Keratinocyte (primary cell): ENCODE measurements around the gene RPL29. TPM values are rescaled to one million over a fixed set of nuclear protein-coding genes. Genes with fewer than 3 reads are reported as not detected.
A peak's percentile ranks its signal among the peaks of the same experiment; 100 is the strongest.

Experiments used
- DNase-seq: peaks from one replicate; pipeline ENCODE4 v3.0.0-alpha.2; 2011; ENCODE audit warnings: low read depth, missing footprints, low spot score
- FAIRE-seq: peaks from 2 replicates; lab custom pipeline; 2011; peaks lifted over from hg19 to GRCh38; lab: Jason Lieb, UNC
- H2AFZ ChIP-seq: 2 replicates; pipeline ENCODE4 v1.6.0; 2012; ENCODE audit warnings: low read length, control low read depth, inconsistent platforms; ENCODE audit not compliant: control insufficient read depth
- H3K27ac ChIP-seq: 2 replicates; pipeline ENCODE4 v1.5.1; 2011; ENCODE audit warnings: low read length; ENCODE audit not compliant: control insufficient read depth, insufficient read depth
- H3K27me3 ChIP-seq: 3 replicates; pipeline ENCODE4 v1.6.0; 2011; ENCODE audit warnings: low read length; ENCODE audit not compliant: control insufficient read depth, insufficient read depth; ENCODE audit errors: extremely low read depth
- H3K36me3 ChIP-seq, 2 experiments: 2 replicates in 1 of 2; 3 replicates in 1 of 2; pipeline ENCODE4 v1.5.1; 2011; ENCODE audit warnings: low read length in 2 of 2, mild to moderate bottlenecking in 1 of 2; ENCODE audit not compliant: control insufficient read depth in 2 of 2, insufficient read depth in 2 of 2; ENCODE audit errors: extremely low read depth in 1 of 2
- H3K4me1 ChIP-seq: 3 replicates; pipeline ENCODE4 v1.5.1; 2011; ENCODE audit warnings: low read length; ENCODE audit not compliant: control insufficient read depth, insufficient read depth; ENCODE audit errors: extremely low read depth
- H3K4me2 ChIP-seq: 3 replicates; pipeline ENCODE4 v1.6.0; 2011; ENCODE audit warnings: low read depth, low read length; ENCODE audit not compliant: control insufficient read depth, insufficient read depth; ENCODE audit errors: extremely low read depth
- H3K4me3 ChIP-seq, 3 experiments: fragments of 200-600 bp in 1 of 3; sonication (generic) in 1 of 3; 2 replicates in 2 of 3; 3 replicates in 1 of 3; pipeline ENCODE4 v1.5.1; 2011 to 2016; ENCODE audit warnings: low read length in 3 of 3, mild to moderate bottlenecking in 3 of 3, control low read depth in 2 of 3, inconsistent platforms in 1 of 3, low read depth in 1 of 3, mixed read lengths in 1 of 3, mixed run types in 1 of 3, moderate library complexity in 1 of 3; ENCODE audit not compliant: control insufficient read depth in 2 of 3, insufficient read depth in 2 of 3; ENCODE audit errors: extremely low read depth in 1 of 3
- H3K79me2 ChIP-seq: 2 replicates; pipeline ENCODE4 v1.6.0; 2012; ENCODE audit warnings: low read length; ENCODE audit not compliant: control insufficient read depth, insufficient read depth
- H3K9ac ChIP-seq: 3 replicates; pipeline ENCODE4 v1.6.0; 2011; ENCODE audit warnings: low read length; ENCODE audit not compliant: control insufficient read depth, insufficient read depth; ENCODE audit errors: extremely low read depth
- H3K9me1 ChIP-seq: 3 replicates; pipeline ENCODE4 v1.6.0; 2011; ENCODE audit warnings: low read length; ENCODE audit not compliant: control insufficient read depth, insufficient read depth; ENCODE audit errors: extremely low read depth
- H3K9me3 ChIP-seq: 2 replicates; pipeline ENCODE4 v1.5.1; 2012; ENCODE audit warnings: low read depth, low read length; ENCODE audit not compliant: control insufficient read depth
- H4K20me1 ChIP-seq: 3 replicates; pipeline ENCODE4 v1.6.0; 2011; ENCODE audit warnings: low read length; ENCODE audit not compliant: control insufficient read depth, insufficient read depth; ENCODE audit errors: extremely low read depth
- CTCF ChIP-seq, 3 experiments: IDR thresholded peaks in 1 of 3; conservative IDR thresholded peaks in 1 of 3; optimal IDR thresholded peaks in 1 of 3; 2 replicates in 2 of 3; 3 replicates in 1 of 3; pipeline versions ENCODE3 to v1.5.1; 2011; ENCODE audit warnings: low read length in 3 of 3, mild to moderate bottlenecking in 3 of 3, moderate library complexity in 2 of 3, control low read depth in 1 of 3, inconsistent platforms in 1 of 3; ENCODE audit not compliant: insufficient read depth in 2 of 3; ENCODE audit errors: extremely low read depth in 1 of 3
- EZH2 ChIP-seq: IDR thresholded peaks from one replicate; pipeline ENCODE4 v1.6.1; 2012; ENCODE audit warnings: inconsistent platforms, mild to moderate bottlenecking, low read length, moderate library complexity
- dilution Hi-C: fragments of 300-500 bp; cut with MboI; formaldehyde crosslinking; loops from one replicate; pipeline ENCODE4 v1.7.0; 2020; ENCODE audit warnings: low sequenced_read_pairs; ENCODE audit not compliant: extremely low pct_ligation_motif_present
- polyA plus RNA-seq, 5 experiments: library from polyadenylated mRNA; depleted of rRNA in 3 of 5; stranded (reverse) in 3 of 5; stranded (forward) in 1 of 5; unstranded in 1 of 5; fragments of >200 nt; gene quantifications; 1 replicate in 1 of 5; 2 replicates in 3 of 5; 3 replicates in 1 of 5; pipeline versions ENCODE4 v1.2.1 to v1.2.3, GENCODE V29; 2011 to 2012; ENCODE audit warnings: missing spikeins in 2 of 5, low read depth in 1 of 5, low replicate concordance in 1 of 5

Gene RPL29
- polyA plus RNA-seq, 1 donor (not counting 4 experiments of a cell fraction or from before 2014, with no cell fraction given), result 1,648 TPM

GRCh38 chr3:51977446-51978142 is 18.1 kb downstream of the RPL29 start:
- Histone ChIP-seq H3K9ac (peak overlapping the region; percentile 33), H2AFZ (peak overlapping the region; percentile 49), H4K20me1 (no peaks in the 10 kb centered on the region), H3K4me1 (peaks cover 37% of the 10 kb centered on the region), H3K79me2 (peaks cover 4% of the 10 kb centered on the region), H3K9me1 (no peaks in the 10 kb centered on the region), H3K27ac (peak overlapping the region; percentile 22), H3K4me3 (no peak overlapping the region), H3K36me3 (no peaks in the 10 kb centered on the region), H3K9me3 (no peaks in the 10 kb centered on the region), H3K27me3 (no peaks in the 10 kb centered on the region), H3K4me2 (peak overlapping the region; percentile 39)
- FAIRE-seq (peak; percentile 95), DNase-seq (peak; percentile 44)
- dilution Hi-C loops, result no loop called here
- TF ChIP-seq CTCF (optimal IDR thresholded peaks at IDR 0.05 in 1 of 3, IDR thresholded peaks at IDR 0.05 in 1 of 3, conservative IDR thresholded peaks at IDR 0.05 in 1 of 3; ENCODE audit: extremely low read depth in 1 of 3, insufficient read depth in 2 of 3, low read length in 3 of 3), result no peak

GRCh38 chr3:51975852-51976549 is 19.7 kb downstream of the RPL29 start:
- Histone ChIP-seq H3K4me1 (peaks cover 39% of the 10 kb centered on the region), H2AFZ (no peak overlapping the region), H3K4me2 (no peak overlapping the region), H3K9ac (no peak overlapping the region), H3K27ac (no peak overlapping the region), H3K9me1 (no peaks in the 10 kb centered on the region), H3K4me3 (no peak overlapping the region), H3K79me2 (peaks cover 4% of the 10 kb centered on the region), H3K27me3 (no peaks in the 10 kb centered on the region), H4K20me1 (no peaks in the 10 kb centered on the region), H3K9me3 (no peaks in the 10 kb centered on the region), H3K36me3 (no peaks in the 10 kb centered on the region)
- DNase-seq (no peak), FAIRE-seq (no peak)
- dilution Hi-C loops, result no loop called here
- TF ChIP-seq CTCF (optimal IDR thresholded peaks at IDR 0.05 in 1 of 3, IDR thresholded peaks at IDR 0.05 in 1 of 3, conservative IDR thresholded peaks at IDR 0.05 in 1 of 3; ENCODE audit: extremely low read depth in 1 of 3, insufficient read depth in 2 of 3, low read length in 3 of 3) (no peak), EZH2 (no peak)
